IPS-NIHi7 (cell line): ENCODE data around the gene TRPV5.

ENCODE experiments used
- DNase-seq: peaks from one replicate; pipeline ENCODE4 v3.0.0; 2012; ENCODE audit warnings: mixed read lengths; ENCODE audit errors: extremely low spot score

Gene TRPV5

GRCh38 chr7:142870566-142871259 lies 62.8 kb downstream of the TRPV5 start:
- DNase-seq, result no peak

GRCh38 chr7:142870147-142870559 lies 63.4 kb downstream of the TRPV5 start:
- no peak for DNase-seq

GRCh38 chr7:142869434-142869833 lies 64.1 kb downstream of the TRPV5 start:
- no peak for DNase-seq

GRCh38 chr7:142868986-142869415 lies 64.5 kb downstream of the TRPV5 start:
- DNase-seq, result no peak

GRCh38 chr7:142868188-142868985 lies 65.2 kb downstream of the TRPV5 start:
- no peak for DNase-seq

GRCh38 chr7:142867398-142868187 lies 66.0 kb downstream of the TRPV5 start:
- no peak for DNase-seq

- no peak for DNase-seq
Observed at GRCh38 chr7:142867097-142867378, 66.5 kb downstream of the TRPV5 start.

GRCh38 chr7:142866361-142867096 lies 67.0 kb downstream of the TRPV5 start:
- DNase-seq, result peak; percentile 82

GRCh38 chr7:142865766-142866165 lies 67.8 kb downstream of the TRPV5 start:
- no peak for DNase-seq

GRCh38 chr7:142864980-142865747 lies 68.4 kb downstream of the TRPV5 start:
- no peak for DNase-seq

GRCh38 chr7:142863891-142864685 lies 69.5 kb downstream of the TRPV5 start:
- DNase-seq, result no peak

GRCh38 chr7:142862786-142863400 lies 70.7 kb downstream of the TRPV5 start:
- no peak for DNase-seq

- DNase-seq, result no peak
Observed at GRCh38 chr7:142862351-142862750, 71.2 kb downstream of the TRPV5 start.

GRCh38 chr7:142860968-142861367 lies 72.6 kb downstream of the TRPV5 start:
- DNase-seq, result no peak

GRCh38 chr7:142859829-142860228 lies 73.7 kb downstream of the TRPV5 start:
- DNase-seq, result no peak

GRCh38 chr7:142859411-142859810 lies 74.1 kb downstream of the TRPV5 start:
- DNase-seq, result no peak
